Urinary bladder (tissue), 4 donors: ENCODE measurements around the gene RPL38. TPM values are rescaled to one million over a fixed set of nuclear protein-coding genes. Genes with fewer than 3 reads are reported as not detected.

Experiments used
- DNase-seq: peaks from one replicate; pipeline ENCODE4 v3.0.0-alpha.2; 2015; ENCODE audit errors: extremely low spot score
- H3K27ac ChIP-seq: one replicate; pipeline ENCODE4 v1.5.1; 2013; ENCODE audit warnings: low read depth, mild to moderate bottlenecking, moderate library complexity
- H3K36me3 ChIP-seq: one replicate; pipeline ENCODE4 v1.6.1; 2013; ENCODE audit warnings: mild to moderate bottlenecking, moderate library complexity; ENCODE audit not compliant: insufficient read depth
- H3K4me1 ChIP-seq: one replicate; pipeline ENCODE4 v1.6.1; 2013; ENCODE audit warnings: mild to moderate bottlenecking, moderate library complexity; ENCODE audit not compliant: insufficient read depth
- H3K4me3 ChIP-seq: one replicate; pipeline ENCODE4 v1.5.1; 2013; ENCODE audit warnings: low read depth, low read length
- WGBS: extraction: QIAGEN DNeasy Blood & Tissue Kit; methylation state at CpG from one replicate; pipeline ENCODE4 v1.1.7; 2013; 5-methylcytosine and 5-hydroxymethylcytosine counted together
- polyA plus RNA-seq: library from polyadenylated mRNA; stranded (reverse); fragments of 200-250 nt; gene quantifications from one replicate; pipeline ENCODE4 v1.2.3, GENCODE V29; 2013
- total RNA-seq: library from RNA; depleted of rRNA; stranded (reverse); fragments of >200 nt; gene quantifications from one replicate; pipeline ENCODE4 v1.2.3, GENCODE V29; 2014
- donor health status: healthy with polysubstance abuse.
- donor health status: healthy.

The RPL38 gene
- total and polyA plus RNA-seq, 2 donors = 1,535 to 1,536 TPM

DNA sequence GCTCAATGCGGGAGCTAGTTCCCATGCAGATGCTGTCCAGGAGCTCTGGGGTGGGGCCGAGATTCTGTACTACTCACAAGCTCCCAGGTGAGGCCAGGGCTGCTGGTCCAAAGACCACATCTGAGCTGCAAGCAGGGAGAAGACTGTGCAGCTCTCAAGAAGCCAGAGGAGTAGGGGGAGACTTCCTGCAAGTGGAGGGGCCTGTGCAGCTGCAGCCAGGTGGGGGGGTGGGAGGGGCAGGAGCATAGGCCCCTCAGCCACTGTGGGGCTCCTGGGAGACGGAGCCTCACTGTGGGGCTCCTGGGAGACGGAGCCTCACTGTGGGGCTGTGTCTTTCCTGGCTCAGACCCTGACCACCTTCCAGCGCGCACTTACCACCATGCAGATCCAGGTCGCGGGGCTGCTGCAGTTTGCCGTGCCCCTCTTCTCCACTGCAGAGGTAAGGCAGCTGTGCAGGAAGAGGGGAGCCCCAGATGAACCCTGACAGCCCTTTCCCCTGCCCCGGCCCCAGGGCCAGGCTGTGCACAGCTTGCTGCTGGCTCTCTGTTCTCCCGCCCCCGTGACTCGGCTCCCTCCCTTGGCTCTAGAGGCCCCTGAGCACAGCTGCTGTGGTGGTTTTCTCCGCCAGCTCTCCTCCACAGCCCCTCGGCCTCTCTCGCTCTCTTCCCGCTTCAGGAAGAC, 46.3 kb downstream of the RPL38 start:
- Histone ChIP-seq H3K27ac (no peak overlapping the region), H3K4me3 (no peak overlapping the region), H3K36me3 (no peaks in the 10 kb centered on the region), H3K4me1 (no peaks in the 10 kb centered on the region)
- 66% methylated on average over 17 of the region's 17 CpGs for WGBS
- no peak for DNase-seq

DNA sequence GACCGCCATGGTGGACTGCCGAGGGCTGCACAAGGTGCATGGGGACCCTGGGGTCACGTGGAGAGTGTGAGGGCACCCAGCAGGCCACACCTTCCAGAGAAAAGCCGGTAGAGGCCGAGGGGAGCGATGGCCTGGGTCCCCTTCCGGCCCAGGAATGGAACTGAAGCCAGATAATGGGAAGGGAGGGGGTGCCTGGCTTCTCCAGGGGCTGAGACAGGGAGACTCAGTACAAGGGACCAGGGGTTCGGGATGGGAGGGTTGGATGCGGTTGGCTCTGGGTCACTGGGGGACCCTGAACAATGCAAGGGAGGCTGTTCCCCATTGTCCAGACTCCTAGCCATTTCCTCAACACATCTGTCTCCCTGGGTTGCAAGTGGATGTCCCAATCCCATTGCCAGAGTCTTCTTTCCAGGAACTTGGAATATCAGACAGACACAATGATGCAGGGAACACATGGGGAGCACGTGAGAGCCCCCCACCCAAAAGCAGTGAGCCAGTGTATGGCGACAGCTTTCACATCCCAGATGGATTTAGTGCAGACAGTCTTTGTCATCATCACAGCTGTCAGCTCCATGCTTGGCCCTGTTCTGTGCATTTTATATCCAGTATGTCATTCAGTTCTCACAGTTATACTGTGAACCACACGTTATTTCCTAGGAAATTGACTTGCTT, 47.0 kb downstream of the RPL38 start:
- 67% methylated on average over 12 of the region's 12 CpGs for WGBS
- no peak for DNase-seq
- Histone ChIP-seq H3K36me3 (no peaks in the 10 kb centered on the region), H3K4me1 (no peaks in the 10 kb centered on the region), H3K27ac (no peak overlapping the region), H3K4me3 (no peak overlapping the region)

DNA sequence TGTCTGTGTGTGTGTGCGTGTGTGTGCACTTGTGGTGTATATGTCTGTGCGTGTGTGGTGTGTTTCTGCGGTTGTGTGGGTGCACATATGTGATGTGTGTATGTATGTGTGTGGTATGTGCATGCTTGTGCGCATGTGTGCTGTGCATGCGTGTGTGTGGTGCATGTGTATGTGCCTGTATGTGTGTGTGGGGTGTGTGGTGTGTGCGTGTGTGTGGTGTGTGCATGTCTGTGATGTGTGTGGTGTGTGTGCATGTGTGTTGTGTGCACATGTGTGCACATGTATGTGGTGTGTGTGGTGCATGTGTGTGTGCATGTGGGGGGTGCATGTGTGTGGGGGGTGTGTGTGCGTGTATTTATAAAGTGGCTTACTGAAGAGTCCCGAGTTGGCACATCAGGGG, 47.6 kb downstream of the RPL38 start:
- no peaks in the 10 kb centered on the region for H3K4me1 ChIP-seq
- WGBS = 93% methylated on average over 8 of the region's 8 CpGs
- no peaks in the 10 kb centered on the region for H3K36me3 ChIP-seq
- no peak overlapping the region for H3K27ac ChIP-seq
- no peak overlapping the region for H3K4me3 ChIP-seq
- no peak for DNase-seq

DNA sequence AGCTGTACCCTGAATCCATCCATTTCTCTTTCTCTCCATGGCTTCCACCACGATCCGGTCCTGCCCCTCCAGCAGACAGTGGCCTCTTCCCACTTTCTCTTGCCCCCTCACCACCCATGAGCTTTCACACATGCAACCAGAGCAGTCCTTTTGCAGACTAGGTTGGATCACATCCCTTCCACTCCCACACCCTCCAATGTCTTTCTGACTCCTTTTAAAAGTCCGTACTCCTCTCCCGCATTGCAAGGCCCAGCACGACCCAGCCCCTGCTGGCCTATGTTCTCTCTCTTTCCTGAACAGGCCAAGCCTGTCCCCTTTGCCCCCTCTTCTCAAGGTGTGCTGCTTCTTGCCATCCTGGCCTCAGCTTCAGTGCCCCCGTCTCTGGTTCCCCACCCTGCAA, 48.1 kb downstream of the RPL38 start:
- Histone ChIP-seq H3K4me3 (no peak overlapping the region), H3K4me1 (no peaks in the 10 kb centered on the region), H3K27ac (no peak overlapping the region), H3K36me3 (no peaks in the 10 kb centered on the region)
- DNase-seq = no peak
- WGBS = 86% methylated on average over 6 of the region's 6 CpGs

DNA sequence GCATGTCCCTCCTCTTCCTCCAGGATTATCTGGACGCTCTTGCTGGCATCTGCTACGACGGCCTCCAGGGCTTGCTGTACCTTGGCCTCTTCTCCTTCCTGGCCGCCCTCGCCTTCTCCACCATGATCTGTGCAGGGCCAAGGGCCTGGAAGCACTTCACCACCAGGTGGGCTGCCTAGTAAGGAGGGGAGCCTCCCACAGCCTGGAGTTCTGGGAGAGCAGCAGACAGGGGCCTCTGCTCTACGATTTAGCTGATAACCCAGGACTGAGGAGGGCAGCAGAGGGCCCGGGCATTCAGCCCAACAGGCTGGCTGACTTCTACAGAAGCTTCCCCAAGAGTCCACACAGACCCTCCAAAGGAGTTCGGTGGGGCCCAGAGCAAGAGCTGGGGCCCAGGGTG, 48.7 kb downstream of the RPL38 start:
- Histone ChIP-seq H3K4me3 (no peak overlapping the region), H3K27ac (no peak overlapping the region), H3K4me1 (no peaks in the 10 kb centered on the region), H3K36me3 (no peaks in the 10 kb centered on the region)
- DNase-seq = no peak
- 79% methylated on average over 8 of the region's 8 CpGs for WGBS

DNA sequence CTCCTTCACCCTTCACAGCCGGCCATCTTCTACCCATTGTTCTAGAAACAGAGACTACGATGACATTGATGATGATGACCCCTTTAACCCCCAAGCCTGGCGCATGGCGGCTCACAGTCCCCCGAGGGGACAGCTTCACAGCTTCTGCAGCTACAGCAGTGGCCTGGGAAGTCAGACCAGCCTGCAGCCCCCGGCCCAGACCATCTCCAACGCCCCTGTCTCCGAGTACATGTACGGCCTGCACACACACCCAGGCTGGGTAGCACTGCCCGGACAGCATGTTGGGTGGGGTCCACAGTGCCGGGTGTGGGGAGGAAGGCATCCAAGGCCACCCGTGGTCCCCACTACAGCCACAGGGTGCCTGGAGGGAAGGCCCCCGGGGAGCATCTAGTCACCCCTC, 49.6 kb downstream of the RPL38 start:
- Histone ChIP-seq H3K27ac (no peak overlapping the region), H3K4me3 (no peak overlapping the region), H3K4me1 (no peaks in the 10 kb centered on the region), H3K36me3 (no peaks in the 10 kb centered on the region)
- 93% methylated on average over 13 of the region's 13 CpGs for WGBS
- no peak for DNase-seq

DNA sequence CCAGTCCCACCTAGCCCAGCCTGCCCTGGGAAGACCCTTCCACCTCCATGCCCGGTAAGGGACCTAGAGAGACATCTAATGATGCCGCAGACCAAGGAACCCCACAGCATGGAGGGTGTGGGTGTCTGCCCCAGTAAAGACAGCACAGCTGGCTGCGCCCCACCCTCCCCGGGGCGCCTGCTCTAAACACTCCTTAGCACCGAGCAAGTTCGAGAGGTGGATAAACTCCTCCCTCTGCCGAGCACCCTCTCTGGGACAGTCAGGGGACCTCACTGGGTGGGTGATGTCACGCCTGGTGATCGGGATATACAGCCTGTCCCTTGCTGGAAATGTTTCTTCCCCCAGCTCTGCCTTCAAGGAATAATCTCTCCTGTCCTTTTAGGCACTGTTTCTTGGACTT, 53.8 kb downstream of the RPL38 start:
- Histone ChIP-seq H3K4me1 (no peaks in the 10 kb centered on the region), H3K27ac (no peak overlapping the region), H3K4me3 (no peak overlapping the region), H3K36me3 (no peaks in the 10 kb centered on the region)
- 86% methylated on average over 10 of the region's 10 CpGs for WGBS
- DNase-seq = no peak

DNA sequence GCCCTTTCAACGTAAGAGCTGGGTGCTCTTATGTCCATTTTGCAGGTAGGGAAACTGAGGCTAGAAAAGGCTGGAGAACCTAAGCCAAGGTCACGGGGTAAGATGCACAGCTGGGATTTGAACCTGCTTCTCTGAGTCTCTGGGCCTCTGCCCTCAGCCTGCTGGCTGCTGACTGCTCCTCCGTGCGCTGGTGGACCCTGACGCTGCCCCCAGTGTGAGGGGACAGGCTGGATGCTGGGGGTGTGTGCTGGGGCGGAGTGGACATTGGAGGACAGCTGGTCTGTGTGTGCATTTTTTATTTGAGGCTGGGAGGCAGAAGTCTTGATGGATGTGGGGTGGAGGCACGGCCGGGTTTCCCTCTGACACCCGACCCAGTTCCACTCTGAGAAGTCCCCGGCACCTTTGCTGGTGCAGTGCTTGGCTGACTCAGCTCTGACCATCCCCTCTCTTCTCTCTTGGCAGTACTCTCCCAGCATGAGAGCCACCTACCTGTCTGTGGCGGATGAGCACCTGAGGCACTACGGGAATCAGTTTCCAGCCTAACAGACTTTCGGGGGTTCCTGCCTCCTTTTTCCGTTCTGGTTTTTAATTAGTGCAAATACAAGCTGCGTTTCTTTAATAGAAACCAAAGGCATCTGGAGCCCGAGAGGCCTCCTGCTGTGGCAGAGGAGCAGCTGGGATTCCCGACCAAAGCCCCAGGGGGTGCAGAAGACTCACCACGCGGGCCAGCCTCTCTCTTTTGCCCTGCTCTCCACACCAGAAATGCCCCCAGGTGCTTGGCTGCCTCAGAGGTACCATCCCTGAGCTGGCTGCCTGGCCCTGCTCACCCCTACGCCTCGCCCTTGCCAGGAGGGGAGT, 56.4 kb downstream of the RPL38 start:
- Histone ChIP-seq H3K4me3 (no peak overlapping the region), H3K27ac (no peak overlapping the region), H3K36me3 (no peaks in the 10 kb centered on the region), H3K4me1 (no peaks in the 10 kb centered on the region)
- 84% methylated on average over 21 of the region's 21 CpGs for WGBS
- no peak for DNase-seq

Other genes with a start within 250 kb of the RPL38 start
- 20.1 TPM for gene TTYH2, start 9.9 kb downstream of the RPL38 start, total RNA-seq
- gene TTYH2, start 9.9 kb downstream of the RPL38 start, polyA plus RNA-seq = 8.3 TPM
- not detected for gene DNAI2, start 70.6 kb downstream of the RPL38 start, total RNA-seq
- 0.05 TPM for gene DNAI2, start 70.6 kb downstream of the RPL38 start, polyA plus RNA-seq
- gene KIF19, start 122.5 kb downstream of the RPL38 start, total RNA-seq = 0.32 TPM
- 1.4 TPM for gene KIF19, start 122.5 kb downstream of the RPL38 start, polyA plus RNA-seq
- gene BTBD17, start 158.2 kb downstream of the RPL38 start, total RNA-seq = not detected
- not detected for gene BTBD17, start 158.2 kb downstream of the RPL38 start, polyA plus RNA-seq
- gene GPR142, start 163.8 kb downstream of the RPL38 start, total RNA-seq = not detected
- gene GPR142, start 163.8 kb downstream of the RPL38 start, polyA plus RNA-seq = 0.23 TPM
- gene GPRC5C, start 228.4 kb downstream of the RPL38 start, total RNA-seq = 27.0 TPM
- gene GPRC5C, start 228.4 kb downstream of the RPL38 start, polyA plus RNA-seq = 40.6 TPM